Renal pelvis (tissue), 4 donors: Measurements from ENCODE around the gene USP14. TPM values are rescaled to one million over a fixed set of nuclear protein-coding genes. Genes with fewer than 3 reads are reported as not detected.

ENCODE experiments used
- DNase-seq: peaks from one replicate; pipeline ENCODE4 v3.0.0-alpha.2; 2013
- polyA plus RNA-seq, 3 donors: library from polyadenylated mRNA; unstranded; fragments of 120-200 nt; gene quantifications; one replicate each; pipeline ENCODE4 v1.2.1, GENCODE V29; 2013; ENCODE audit not compliant: insufficient read length in 3 of 3

The USP14 gene
- polyA plus RNA-seq, 3 donors = 53.8 to 59.3 (median 58.4) TPM

DNA sequence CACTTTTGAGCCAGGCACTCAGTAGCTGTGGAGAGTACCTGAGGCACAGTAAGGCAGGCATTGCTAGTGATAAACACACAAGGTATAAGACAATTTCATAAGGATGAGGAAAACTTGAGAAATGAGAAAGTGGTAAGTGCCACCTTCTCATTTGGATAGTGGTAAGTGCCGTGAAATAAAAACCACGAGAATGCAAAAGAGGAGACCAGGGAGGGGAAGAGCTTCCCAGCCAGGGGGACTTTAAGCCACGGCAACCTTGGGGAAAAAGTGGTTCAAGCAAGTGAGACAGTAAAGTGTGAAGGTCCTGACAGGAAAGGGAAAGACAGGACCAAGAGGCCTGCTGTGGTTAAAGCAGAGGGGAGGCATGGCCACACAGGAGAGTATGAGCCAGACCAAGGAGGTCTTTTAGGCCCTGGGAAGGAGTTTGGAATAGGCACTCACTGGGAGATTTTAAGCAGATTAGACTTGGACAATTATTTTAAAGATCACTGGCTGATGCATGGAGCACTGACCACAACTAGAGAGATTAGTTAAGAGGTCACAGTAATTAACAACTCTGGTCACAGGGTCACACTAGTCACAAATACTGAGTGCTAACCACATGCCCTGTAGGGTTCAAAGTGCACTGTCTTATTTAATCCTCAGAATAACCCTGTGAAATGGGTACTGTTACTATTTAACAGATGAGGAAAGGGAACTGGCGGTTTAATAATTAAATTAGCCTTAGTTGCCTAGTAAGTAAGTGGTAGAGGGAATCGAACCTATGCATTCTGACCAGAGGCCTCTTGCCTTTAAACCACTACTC lies 59.4 kb downstream of the USP14 start:
- no peak for DNase-seq

DNA sequence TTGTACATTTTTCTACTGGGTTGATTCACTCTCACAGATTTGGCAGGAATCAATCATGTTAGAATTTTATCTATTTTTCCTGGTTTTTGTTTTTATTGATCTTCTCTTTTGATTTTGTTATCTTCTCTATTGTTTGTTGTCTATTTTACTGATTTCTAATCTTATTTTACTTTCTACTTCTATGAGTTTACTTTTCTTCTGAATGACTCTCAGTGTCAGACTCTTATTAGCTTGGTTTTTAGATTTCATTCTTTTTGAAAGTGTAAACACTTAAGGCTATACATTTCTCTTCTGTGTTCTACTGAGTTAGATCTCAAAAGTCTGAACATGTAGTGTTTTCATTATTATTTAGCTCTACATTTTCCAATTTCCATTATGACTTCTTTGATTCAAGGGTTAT lies 62.4 kb downstream of the USP14 start:
- DNase-seq = no peak

DNA sequence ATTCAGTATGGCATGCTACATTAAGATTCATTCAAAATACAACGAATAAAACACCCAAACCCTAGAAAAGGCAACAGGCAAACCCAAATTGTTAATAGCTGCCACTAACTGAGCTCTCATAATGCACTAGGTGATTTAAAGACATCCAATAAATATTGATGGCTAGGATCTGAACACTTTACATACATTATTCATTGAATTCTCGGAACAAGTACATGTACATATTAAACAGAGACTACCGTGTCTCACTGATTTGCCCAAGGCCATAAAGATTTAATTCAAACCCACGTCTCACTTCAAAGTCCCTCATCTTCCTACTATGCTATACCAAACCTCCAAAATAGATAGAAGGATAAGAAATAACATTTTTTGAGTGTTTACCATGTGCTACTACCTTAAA lies 67.4 kb downstream of the USP14 start:
- no peak for DNase-seq

DNA sequence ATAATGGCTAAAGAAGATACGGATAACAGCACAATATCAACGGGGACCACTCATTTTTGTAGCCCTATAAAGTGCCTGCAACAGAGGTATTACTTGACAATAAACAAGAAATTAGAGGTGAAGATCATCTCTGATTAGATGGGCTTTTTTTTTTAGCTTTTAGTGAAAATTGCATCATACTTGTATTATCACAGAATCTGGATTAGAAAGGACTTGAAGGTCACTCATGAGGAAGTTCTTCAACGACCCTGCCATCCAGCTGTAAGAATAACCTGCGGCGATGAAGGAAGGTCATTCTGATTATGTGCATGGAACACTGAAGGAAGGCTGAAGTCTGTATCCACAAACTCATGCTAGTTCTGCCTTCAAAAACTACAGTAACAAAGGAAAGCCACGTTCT lies 69.0 kb downstream of the USP14 start:
- no peak for DNase-seq

DNA sequence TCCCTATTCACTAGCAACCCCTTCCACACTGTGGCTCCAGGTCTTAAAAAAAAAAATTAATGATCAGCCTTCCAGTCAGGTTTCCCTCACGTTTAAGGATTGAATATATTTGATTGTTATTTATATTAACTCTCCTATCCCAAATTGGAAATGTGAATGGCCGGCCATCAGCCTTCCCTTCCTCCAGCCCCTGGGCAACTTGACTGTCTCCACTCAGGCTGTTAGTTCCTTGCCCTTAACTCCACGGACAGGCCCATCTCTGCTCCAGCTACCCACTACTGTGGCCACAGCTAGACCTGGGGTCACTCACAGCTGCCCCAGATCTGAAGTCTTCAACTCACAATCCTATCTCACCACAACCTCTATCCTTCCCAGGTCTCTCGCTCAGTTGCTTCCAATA lies 69.5 kb downstream of the USP14 start:
- no peak for DNase-seq

DNA sequence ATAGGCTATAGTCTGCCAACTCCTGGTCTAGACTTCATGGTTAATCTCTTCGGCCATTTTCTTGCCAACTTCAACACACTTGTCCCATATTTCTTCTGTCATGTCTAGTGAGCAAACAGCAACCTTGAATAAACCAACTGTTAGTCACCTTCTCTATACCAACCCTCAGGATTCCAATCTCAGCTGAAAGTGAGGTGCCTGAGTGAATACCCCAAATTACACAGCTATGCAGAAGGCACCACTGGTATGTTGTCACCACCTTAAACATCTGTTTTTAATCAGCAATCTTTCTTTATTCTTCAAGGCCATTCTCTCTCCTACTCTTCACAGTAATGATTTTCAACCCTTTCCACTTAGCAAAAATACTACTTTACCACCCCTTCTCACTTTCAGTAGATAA lies 70.2 kb downstream of the USP14 start:
- no peak for DNase-seq

DNA sequence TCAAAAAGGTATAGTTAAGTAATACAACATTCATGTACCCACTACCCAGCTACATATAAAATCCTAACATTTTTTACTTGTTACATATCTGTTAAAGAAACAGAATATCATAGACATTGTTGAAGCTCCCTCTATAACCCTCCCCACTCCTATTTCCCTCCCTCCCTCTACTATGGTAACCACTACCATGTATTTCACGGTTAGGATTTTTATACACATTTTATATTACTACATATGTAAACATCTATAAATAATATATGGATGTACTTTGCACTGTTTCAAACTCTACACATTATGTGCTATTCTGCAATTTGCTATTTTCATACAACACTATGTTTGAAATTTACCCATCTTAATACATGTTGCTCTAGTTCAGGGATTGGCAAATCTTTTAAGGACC lies 73.2 kb downstream of the USP14 start:
- DNase-seq = no peak

DNA sequence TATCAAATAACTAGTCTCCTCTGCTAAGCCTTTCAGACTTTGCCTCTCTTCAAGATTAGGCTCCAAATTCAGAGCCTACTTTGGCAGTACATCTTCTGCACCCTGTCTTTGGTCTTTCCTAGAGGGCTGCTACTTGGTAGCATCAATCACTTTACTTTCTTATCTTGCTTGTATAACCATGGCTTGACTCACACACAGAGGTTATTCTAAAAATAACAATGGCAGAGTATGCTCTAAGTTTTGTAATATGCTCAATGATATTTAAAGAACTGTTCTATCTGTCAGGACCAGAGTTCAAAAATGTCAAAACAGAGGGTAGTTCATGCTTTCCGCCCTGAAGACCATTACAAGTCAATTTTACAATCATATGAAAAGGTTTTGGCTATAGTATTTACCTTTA lies 81.8 kb downstream of the USP14 start:
- no peak for DNase-seq

DNA sequence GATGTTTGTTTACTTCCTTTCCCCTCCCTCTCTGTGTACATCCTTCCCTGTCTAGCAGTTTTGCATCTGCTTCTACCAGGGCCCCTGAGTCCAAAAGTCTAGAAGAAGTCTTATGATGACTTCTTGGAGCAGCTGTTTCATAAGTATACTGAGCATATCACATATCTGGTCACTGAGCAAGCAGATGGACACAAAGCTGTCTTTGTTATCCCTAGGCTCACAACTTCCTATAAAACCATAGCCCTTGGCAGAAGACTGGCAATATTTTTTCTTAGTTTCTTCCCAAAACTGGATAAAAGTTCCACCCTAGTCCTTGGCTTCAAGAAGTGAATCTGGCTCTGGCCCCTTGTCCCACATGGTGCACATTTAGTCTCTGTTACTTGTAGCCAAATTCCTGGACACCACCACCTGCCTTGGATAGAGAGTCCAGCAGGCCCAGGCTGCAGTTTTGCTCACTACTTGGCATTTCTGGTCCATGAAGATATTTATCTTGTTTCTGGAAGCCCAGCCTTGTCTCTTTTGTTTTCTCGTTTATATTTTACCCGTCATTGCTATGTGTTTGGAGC lies 87.0 kb downstream of the USP14 start:
- DNase-seq = no peak

DNA sequence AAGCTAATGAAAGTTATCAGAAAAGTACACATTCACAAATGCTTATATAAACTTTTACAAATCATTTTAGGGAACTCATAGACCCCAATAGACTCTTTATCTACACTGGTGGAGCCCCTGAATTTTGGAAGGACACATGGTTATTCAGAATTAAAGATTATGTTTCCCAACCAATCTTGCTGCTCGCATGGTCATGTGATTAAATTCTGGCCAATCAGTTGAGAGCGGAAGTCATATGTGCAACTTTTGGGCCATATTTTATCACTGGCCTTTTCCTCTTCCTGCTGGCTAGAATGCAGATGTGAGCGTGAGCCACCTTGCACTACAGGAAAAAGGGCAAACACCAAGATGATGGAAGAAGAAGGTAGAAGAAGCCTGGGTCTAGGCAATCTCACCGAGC lies 89.7 kb downstream of the USP14 start:
- DNase-seq = no peak

DNA sequence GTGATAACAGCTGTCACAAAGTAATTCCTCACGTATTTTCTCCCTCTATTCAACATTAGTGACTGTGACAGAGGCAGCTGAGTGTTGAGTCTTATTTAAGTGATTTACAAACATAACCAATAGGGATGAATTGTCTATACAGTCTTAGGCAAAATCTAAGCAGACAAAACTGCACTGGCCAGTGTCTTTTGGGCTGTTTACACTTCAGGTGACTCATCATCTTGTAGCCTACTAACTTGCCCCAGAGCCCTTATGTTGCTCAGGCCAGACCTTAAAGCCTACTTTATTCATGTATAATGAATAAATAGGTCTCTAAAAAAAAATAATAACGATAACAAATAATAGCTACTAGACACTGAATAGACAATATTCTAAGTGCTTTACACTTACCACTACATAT lies 92.3 kb downstream of the USP14 start:
- no peak for DNase-seq

DNA sequence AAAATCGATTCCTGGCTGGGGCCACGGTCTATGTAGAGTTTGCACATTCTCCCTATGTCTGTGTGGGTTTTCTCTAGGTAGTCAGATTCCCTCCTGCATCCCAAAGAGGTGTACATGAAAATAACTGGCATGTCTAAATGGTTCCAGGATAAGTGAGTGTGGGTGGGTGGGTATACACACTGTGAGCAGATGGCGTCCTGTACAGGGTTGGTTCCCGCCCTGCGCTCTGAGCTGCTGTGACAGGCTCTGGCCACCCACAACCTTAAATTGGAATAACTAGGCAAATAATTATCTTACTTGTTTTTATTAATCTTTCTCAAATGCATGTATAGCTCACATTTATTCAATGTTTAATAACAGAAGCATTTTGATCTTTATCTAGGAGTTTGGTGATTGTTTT lies 93.2 kb downstream of the USP14 start:
- DNase-seq = no peak

DNA sequence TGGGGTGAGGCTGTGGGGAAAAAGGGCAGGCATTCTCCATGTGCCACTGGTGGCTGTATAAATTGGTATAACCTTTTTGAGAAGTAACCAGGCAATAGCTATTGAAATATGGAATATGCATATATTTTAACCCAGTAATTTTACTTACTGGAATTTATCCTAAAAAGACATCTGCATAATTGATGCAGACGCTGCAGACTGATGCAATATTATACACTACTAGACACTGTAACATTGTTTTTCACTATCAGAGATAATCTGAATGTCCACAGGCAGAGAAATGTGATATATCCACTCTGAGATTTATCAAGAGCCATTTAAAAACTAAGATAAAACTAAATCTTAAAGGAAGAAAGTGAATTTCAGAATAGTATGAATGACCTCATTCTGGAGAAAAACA lies 94.8 kb downstream of the USP14 start:
- DNase-seq = no peak

DNA sequence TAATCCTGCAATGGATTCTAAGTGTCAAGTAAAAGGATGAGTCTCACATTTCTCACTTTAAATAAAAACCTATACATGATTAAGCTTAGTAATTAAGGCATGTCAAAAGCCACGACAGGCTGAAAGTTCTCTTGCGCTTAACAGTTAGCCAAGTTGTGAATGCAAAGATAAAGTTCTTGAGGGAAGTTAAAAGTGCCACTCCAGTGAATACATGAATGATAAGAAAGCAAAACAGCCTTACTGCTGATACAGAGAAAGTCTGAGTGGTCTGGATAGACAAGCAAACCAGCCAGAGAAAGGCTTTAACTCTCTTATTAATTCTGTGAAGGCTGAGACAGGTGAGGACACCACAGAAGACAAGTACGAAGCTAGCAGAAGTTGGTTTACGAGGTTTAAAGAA lies 96.8 kb downstream of the USP14 start:
- no peak for DNase-seq

DNA sequence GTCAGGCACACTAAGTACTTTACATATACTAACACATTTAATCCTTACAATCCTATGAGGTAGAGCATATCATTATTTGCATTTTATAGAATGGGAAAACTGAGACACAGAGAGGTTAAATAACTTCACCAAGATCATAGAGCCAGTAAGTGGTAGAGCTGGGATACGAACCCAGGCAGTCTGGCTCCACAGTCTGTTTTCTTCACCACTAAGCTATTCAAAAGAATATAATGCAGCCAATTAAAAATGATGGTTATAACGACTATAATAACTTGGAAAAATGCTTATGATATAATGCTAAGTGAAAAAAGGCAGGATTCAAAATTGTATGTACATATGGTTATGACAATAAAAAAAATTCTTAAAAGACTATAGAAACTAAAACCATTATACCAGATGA lies 102.2 kb downstream of the USP14 start:
- no peak for DNase-seq

DNA sequence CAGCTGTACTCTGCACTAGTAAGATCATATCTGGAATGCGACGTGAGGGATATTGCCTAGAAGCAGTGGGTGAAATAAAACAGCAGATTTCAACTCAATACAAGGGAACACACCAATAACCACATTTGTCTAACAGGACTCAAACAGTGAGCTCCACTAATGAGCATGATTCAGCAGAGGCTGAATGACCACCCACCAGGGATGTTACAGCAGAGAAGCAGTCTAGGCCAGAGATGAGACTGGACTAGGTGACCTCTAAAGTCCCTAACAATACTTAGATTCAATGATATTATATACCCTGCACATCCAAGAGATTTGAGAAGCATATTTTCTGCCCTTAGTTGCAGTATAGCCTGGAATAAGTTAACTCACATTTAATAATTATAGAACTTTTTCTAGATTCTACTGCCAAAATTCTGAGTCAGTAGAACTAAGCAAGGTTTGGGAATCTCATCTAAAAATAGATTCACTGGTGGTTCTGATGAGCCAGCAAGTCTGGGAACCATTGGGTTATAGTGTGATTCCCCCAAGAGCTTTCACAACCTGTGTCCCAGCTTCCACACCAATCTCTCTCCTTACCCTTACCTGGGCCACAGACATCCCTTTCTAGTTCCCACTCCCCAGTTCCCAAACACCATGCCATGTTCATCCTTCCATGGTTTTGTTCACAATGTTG lies 103.2 kb downstream of the USP14 start:
- DNase-seq = no peak

Other genes with a start within 250 kb of the USP14 start
- 1 to 10 TPM; 1.3 to 1.9 (median 1.7) TPM for gene TUBB8B, start 108.9 kb upstream of the USP14 start, polyA plus RNA-seq
- 100 to 1,000 TPM in 2 of 3 donors, 10 to 100 TPM in 1; 63.2 to 123 (median 119) TPM for gene THOC1, start 109.5 kb downstream of the USP14 start, polyA plus RNA-seq